HG03135 (cell line): ENCODE measurements around the gene HBD.
A peak's percentile ranks its signal among the peaks of the same experiment; 100 is the strongest.
"Not testable (repeated sequence)": the region's sequence is repeated elsewhere in the genome, so short reads cannot be mapped to it uniquely, and the experiment has no call there.

ENCODE experiments used
- ATAC-seq: cut with Tn5 transposase; IDR thresholded peaks from one replicate; pipeline ENCODE4 v1.9.1; 2021; ENCODE audit warnings: mild to moderate bottlenecking, moderate library complexity; ENCODE audit not compliant: unreplicated experiment

The HBD gene

DNA sequence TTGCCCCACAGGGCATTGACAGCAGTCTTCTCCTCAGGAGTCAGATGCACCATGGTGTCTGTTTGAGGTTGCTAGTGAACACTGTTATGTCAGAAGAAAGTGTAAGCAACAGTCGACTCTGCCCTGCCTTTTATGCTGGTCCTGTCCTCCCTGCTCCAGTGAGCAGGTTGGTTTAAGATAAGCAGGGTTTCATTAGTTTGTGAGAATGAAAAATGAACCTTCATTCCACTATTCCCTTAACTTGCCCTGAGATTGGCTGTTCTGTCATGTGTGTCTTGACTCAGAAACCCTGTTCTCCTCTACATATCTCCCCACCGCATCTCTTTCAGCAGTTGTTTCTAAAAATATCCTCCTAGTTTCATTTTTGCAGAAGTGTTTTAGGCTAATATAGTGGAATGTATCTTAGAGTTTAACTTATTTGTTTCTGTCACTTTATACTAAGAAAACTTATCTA, at the start of gene HBD:
TSS of gene HBD (minus strand) at position 103 of the 454 bp plus-strand sequence. CDS start at position 53, 50 bp downstream.
- ATAC-seq: peak; percentile 81

GRCh38 chr11:5283882-5284281, 49.6 kb upstream of the HBD start:
- no peak for ATAC-seq

- no peak for ATAC-seq
Observed at GRCh38 chr11:5283086-5283485, 48.8 kb upstream of the HBD start.

- no peak for ATAC-seq
Observed at GRCh38 chr11:5282628-5283027, 48.3 kb upstream of the HBD start.

DNA sequence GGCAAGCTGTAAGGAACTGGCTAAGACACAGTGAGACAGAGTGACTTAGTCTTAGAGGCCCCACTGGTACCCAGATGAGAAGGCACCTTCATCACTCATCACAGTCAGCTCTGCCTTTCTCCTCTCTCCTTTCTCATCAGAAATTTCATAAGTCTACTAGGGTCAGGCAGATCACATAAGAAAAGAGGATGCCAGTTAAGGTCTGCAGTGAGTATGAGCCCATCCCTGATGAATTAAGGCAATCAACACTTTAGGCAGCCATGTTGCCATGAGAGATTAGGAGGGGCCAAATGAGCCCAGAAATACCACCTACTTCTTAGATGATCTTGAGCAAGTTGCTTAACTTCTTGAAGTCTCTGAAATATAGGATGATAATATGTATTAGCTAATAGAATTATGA, 47.3 kb upstream of the HBD start:
- no peak for ATAC-seq

GRCh38 chr11:5280582-5281102, 46.4 kb upstream of the HBD start:
- peak; percentile 97 for ATAC-seq

GRCh38 chr11:5279471-5280090, 45.3 kb upstream of the HBD start:
- ATAC-seq: no peak

DNA sequence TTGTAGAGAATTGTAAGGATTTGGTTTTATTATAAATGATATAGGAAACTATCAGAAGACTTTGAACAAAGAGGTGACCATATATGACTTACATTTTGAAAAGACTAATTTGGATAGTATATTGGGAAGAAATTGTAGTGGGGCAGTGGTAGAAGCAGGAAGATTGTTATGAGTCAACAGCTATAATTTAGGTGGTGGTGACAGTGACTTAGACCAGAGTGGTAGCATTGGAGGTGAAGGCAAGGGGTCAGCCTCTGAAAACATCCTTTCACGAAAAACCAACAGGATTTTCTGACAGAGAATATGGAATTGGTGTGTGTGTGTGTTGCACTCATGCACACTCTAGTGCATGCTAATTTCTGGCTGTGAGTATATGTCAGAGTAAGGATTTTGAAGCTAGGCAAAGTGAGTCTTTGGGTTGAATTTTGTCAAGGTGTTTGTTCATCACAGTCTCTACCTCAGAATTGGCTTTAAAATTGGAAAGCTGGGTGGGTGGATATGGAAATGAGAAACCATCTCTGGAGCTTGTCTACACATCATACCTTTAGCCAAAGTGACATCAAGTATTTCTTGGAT, 43.6 kb upstream of the HBD start:
- no peak for ATAC-seq

GRCh38 chr11:5276697-5277096, 42.4 kb upstream of the HBD start:
- ATAC-seq: no peak

DNA sequence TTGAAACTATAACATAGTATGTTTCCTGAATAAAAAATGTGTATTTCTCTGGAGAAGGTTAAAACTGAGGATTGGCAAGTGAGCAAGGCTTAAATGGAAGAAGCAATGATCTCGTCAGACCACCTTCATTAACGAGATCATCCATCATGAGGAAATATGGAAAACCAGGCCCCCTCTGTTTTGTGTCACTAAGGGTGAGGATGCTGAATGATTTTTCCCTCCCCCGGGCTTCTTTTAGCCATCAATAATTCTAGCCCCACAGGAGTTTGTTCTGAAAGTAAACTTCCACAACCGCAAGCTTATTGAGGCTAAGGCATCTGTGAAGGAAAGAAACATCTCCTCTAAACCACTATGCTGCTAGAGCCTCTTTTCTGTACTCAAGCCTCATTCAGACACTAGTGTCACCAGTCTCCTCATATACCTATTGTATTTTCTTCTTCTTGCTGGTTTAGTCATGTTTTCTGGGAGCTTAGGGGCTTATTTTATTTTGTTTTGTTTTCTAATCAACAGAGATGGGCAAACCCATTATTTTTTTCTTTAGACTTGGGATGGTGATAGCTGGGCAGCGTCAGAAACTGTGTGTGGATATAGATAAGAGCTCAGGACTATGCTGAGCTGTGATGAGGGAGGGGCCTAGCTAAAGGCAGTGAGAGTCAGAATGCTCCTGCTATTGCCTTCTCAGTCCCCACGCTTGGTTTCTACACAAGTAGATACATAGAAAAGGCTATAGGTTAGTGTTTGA, 41.3 kb upstream of the HBD start:
- ATAC-seq: no peak

- ATAC-seq: no peak
Observed at GRCh38 chr11:5274395-5274794, 40.1 kb upstream of the HBD start.

GRCh38 chr11:5272395-5273017, 38.2 kb upstream of the HBD start:
- ATAC-seq: no peak

DNA sequence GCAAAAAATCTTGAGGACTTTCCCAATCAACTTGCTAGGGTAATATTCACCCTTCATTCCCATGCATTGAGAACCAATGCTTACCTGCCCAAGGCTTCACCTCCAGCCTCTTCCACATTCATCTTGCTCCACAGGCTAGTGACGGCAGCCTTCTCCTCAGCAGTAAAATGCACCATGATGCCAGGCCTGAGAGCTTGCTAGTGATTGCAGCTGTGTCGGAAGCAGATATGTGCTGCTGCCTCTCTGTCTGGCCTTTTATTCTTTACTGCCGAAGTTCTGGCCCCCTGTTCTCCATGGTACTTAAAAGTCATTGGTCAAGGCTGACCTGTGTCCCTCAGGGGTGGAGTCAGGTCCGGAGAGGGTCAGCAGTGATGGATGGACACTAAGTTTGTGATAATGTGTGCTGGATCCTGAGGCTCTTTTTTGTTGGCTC, 35.4 kb upstream of the HBD start, which contains the start of gene HBE1:
TSS of gene HBE1 (minus strand) at position 231 of the 433 bp plus-strand sequence. CDS start at position 176, 55 bp downstream.
- ATAC-seq: no peak

- no peak for ATAC-seq
Observed at GRCh38 chr11:5267033-5267563, 32.8 kb upstream of the HBD start.

DNA sequence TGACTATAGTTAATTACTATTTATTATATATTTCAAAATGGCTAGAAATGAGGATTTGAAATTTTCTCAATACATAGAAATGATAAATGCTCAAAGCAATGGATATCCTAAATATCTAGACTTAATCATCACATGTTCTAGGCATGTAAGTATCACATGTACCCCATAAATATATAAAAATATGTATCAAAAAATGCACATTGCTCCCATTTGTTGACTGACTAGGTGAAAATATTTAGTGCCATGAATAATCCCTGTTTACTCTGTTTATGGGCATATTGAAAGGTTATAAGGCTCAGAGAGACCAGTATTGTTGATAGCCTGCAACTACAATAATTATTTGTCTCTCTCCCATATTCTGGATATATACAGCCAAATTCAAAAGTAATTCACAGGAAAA, 32.3 kb upstream of the HBD start:
- no peak for ATAC-seq

DNA sequence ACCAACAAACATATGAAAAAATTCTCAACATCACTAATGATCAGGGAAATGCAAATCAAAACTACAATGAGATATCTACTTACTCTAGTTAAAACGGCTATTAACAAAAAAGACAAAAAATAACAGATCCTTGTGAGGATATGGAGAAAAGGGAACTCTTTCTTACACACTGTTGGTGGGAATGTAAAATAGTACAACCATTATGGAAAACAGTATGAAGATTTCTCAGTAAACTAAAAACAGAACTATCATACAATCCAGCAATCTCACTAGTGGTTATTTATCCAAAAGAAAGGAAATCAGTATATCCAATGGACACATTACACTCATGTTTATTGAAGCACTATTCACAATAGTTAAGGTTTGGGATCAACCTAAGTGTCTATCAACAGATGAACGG, 31.5 kb upstream of the HBD start:
- ATAC-seq: no peak

DNA sequence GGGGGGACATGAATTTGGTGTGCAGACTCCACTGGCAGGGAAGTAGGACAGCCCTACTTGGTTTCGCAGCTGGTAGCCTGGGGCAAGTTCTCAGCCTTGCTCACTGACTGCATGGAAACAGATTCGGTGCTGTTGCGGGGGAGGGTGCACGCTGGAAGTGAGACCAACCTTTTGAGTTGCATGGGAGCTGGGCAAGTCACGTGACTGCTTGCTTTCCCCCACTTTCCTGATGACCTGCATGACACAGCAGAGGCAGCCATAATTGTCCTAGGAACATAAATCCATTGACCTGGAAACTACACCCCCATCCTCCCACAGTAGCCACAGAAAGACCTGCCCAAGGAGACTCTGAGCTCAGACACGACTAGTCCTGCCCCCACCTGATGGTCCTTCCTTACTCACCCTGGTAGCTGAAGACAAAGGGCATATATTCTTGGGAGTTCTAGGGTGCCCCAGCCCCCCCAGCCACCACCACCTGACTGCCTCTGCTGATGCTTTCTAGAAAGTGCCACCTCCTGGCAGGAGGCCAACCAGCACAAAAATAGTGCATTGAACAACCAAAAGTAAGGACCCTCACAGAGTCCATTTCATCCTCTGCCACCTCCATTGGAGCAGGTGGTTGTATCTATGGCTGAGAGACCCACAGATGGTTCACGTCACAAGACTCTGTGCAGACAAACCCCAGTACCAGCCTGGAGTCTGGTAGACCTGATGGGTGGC, 24.4 kb upstream of the HBD start:
- no peak for ATAC-seq

DNA sequence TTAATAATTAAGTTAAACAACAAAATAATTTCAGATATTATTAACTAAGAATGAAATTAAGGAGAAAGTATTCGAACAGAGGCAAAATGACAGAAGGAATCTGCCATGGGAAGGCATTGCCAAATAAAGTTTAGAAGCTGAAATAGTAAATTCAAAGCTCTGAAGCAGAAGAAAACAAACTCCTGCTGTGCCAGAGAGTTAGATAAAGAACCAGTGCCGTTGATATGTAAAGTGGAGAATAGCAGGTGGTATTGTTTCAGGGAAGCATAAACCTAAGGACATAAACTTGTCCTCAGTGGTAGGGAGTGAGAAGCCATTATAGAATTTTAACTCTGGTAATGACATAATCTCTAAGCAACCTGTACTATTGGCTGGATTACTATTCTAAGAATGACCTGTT, 23.0 kb upstream of the HBD start:
- ATAC-seq: no peak

- ATAC-seq: not testable (repeated sequence)
Observed at GRCh38 chr11:5254646-5255413, 20.5 kb upstream of the HBD start, which contains the start of gene HBG2. Gene HBG2, minus strand, starts transcription at chr11:5254781. Its CDS starts 53 bp downstream, at chr11:5254728.
